ENCODE measurements around the gene POLE3.
"Not testable (repeated sequence)": the region's sequence is repeated elsewhere in the genome, so short reads cannot be mapped to it uniquely, and the experiment has no call there.

The POLE3 gene

GRCh38 chr9:113369855-113370140, 40.7 kb downstream of the POLE3 start:
- no peak for TF ChIP-seq CTCF (IDR thresholded peaks at IDR 0.05; ENCODE audit: low read depth, low read length, missing control alignments)
- no peak for DNase-seq (ENCODE audit: low read depth)
- H3K4me3 ChIP-seq (ENCODE audit: low read depth, low read length) = no peak overlapping the region

- TF ChIP-seq CTCF (IDR thresholded peaks at IDR 0.05; ENCODE audit: low read depth, low read length, missing control alignments) = no peak
- H3K4me3 ChIP-seq (ENCODE audit: low read depth, low read length) = no peak overlapping the region
- no peak for DNase-seq (ENCODE audit: low read depth)
These were observed 41.3 kb downstream of the POLE3 start for GRCh38 chr9:113368982-113369854.

- no peak for DNase-seq (ENCODE audit: low read depth)
- TF ChIP-seq CTCF (IDR thresholded peaks at IDR 0.05; ENCODE audit: low read depth, low read length, missing control alignments) = no peak
- no peak overlapping the region for H3K4me3 ChIP-seq (ENCODE audit: low read depth, low read length)
These were observed 42.0 kb downstream of the POLE3 start for GRCh38 chr9:113368348-113368981.

GRCh38 chr9:113365652-113366051, 44.8 kb downstream of the POLE3 start:
- not testable (repeated sequence) for H3K4me3 ChIP-seq (ENCODE audit: low read depth, low read length); DNase-seq (ENCODE audit: low read depth)

GRCh38 chr9:113364951-113365350, 45.5 kb downstream of the POLE3 start:
- no peak overlapping the region for H3K4me3 ChIP-seq (ENCODE audit: low read depth, low read length)
- no peak for TF ChIP-seq CTCF (IDR thresholded peaks at IDR 0.05; ENCODE audit: low read depth, low read length, missing control alignments)
- DNase-seq (ENCODE audit: low read depth) = no peak

- no peak for DNase-seq (ENCODE audit: low read depth)
- no peak overlapping the region for H3K4me3 ChIP-seq (ENCODE audit: low read depth, low read length)
- no peak for TF ChIP-seq CTCF (IDR thresholded peaks at IDR 0.05; ENCODE audit: low read depth, low read length, missing control alignments)
These were observed 47.1 kb downstream of the POLE3 start for GRCh38 chr9:113363336-113363735.

- no peak for DNase-seq (ENCODE audit: low read depth)
- TF ChIP-seq CTCF (IDR thresholded peaks at IDR 0.05; ENCODE audit: low read depth, low read length, missing control alignments) = no peak
- no peak overlapping the region for H3K4me3 ChIP-seq (ENCODE audit: low read depth, low read length)
These were observed 49.0 kb downstream of the POLE3 start for GRCh38 chr9:113361304-113362018.

All from GM12864 (cell line).